ENCODE data around the gene AATK. TPM values are rescaled to one million over a fixed set of nuclear protein-coding genes. Genes with fewer than 3 reads are reported as not detected.

The AATK gene
- polyA plus RNA-seq, 1 donor (not counting 4 experiments of a cell fraction or from before 2014, with no cell fraction given): 0.16 TPM

- Histone ChIP-seq H3K36me3 (ENCODE audit: control insufficient read depth in 2 of 2, extremely low read depth in 1 of 2, insufficient read depth in 2 of 2, low read length in 2 of 2) (no peaks in the 10 kb centered on the region), H3K79me2 (ENCODE audit: control insufficient read depth, insufficient read depth, low read length) (no peaks in the 10 kb centered on the region), H3K4me2 (ENCODE audit: control insufficient read depth, extremely low read depth, insufficient read depth, low read depth, low read length) (no peak overlapping the region), H4K20me1 (ENCODE audit: control insufficient read depth, extremely low read depth, insufficient read depth, low read length) (no peaks in the 10 kb centered on the region), H3K9ac (ENCODE audit: control insufficient read depth, extremely low read depth, insufficient read depth, low read length) (no peak overlapping the region), H3K27ac (ENCODE audit: control insufficient read depth, insufficient read depth, low read length) (no peak overlapping the region), H3K9me3 (ENCODE audit: control insufficient read depth, low read depth, low read length) (no peaks in the 10 kb centered on the region), H2AFZ (ENCODE audit: control insufficient read depth, low read length) (no peak overlapping the region), H3K27me3 (ENCODE audit: control insufficient read depth, extremely low read depth, insufficient read depth, low read length) (no peaks in the 10 kb centered on the region), H3K4me1 (ENCODE audit: control insufficient read depth, extremely low read depth, insufficient read depth, low read length) (no peaks in the 10 kb centered on the region), H3K4me3 (ENCODE audit: control insufficient read depth in 2 of 3, extremely low read depth in 1 of 3, insufficient read depth in 2 of 3, low read depth in 1 of 3, low read length in 3 of 3) (no peak overlapping the region), H3K9me1 (ENCODE audit: control insufficient read depth, extremely low read depth, insufficient read depth, low read length) (no peaks in the 10 kb centered on the region)
- TF ChIP-seq EZH2 (IDR thresholded peaks at IDR 0.05; ENCODE audit: low read length) (no peak), CTCF (optimal IDR thresholded peaks at IDR 0.05 in 1 of 3, IDR thresholded peaks at IDR 0.05 in 1 of 3, conservative IDR thresholded peaks at IDR 0.05 in 1 of 3; ENCODE audit: extremely low read depth in 1 of 3, insufficient read depth in 2 of 3, low read length in 3 of 3) (no peak)
- FAIRE-seq (no peak), DNase-seq (ENCODE audit: low read depth, low spot score) (no peak)
- dilution Hi-C loops (cut with MboI; ENCODE audit: extremely low pct_ligation_motif_present, low sequenced_read_pairs): no loop called here
These were observed 46.3 kb upstream of the AATK start for GRCh38 chr17:81212365-81212764.

- H4K20me1 ChIP-seq (ENCODE audit: control insufficient read depth, extremely low read depth, insufficient read depth, low read length): no peaks in the 10 kb centered on the region
- H3K9ac ChIP-seq (ENCODE audit: control insufficient read depth, extremely low read depth, insufficient read depth, low read length): no peak overlapping the region
- no peak for TF ChIP-seq CTCF (optimal IDR thresholded peaks at IDR 0.05 in 1 of 3, IDR thresholded peaks at IDR 0.05 in 1 of 3, conservative IDR thresholded peaks at IDR 0.05 in 1 of 3; ENCODE audit: extremely low read depth in 1 of 3, insufficient read depth in 2 of 3, low read length in 3 of 3)
- no peak for TF ChIP-seq EZH2 (IDR thresholded peaks at IDR 0.05; ENCODE audit: low read length)
- no peaks in the 10 kb centered on the region for H3K27me3 ChIP-seq (ENCODE audit: control insufficient read depth, extremely low read depth, insufficient read depth, low read length)
- H3K9me1 ChIP-seq (ENCODE audit: control insufficient read depth, extremely low read depth, insufficient read depth, low read length): no peaks in the 10 kb centered on the region
- no peaks in the 10 kb centered on the region for H3K79me2 ChIP-seq (ENCODE audit: control insufficient read depth, insufficient read depth, low read length)
- H3K4me3 ChIP-seq (ENCODE audit: control insufficient read depth in 2 of 3, extremely low read depth in 1 of 3, insufficient read depth in 2 of 3, low read depth in 1 of 3, low read length in 3 of 3): no peak overlapping the region
- no peak for DNase-seq (ENCODE audit: low read depth, low spot score)
- peaks cover 0 to 5% of the 10 kb centered on the region in 2 experiments for H3K36me3 ChIP-seq (ENCODE audit: control insufficient read depth in 2 of 2, extremely low read depth in 1 of 2, insufficient read depth in 2 of 2, low read length in 2 of 2)
- H2AFZ ChIP-seq (ENCODE audit: control insufficient read depth, low read length): no peak overlapping the region
- dilution Hi-C loops (cut with MboI; ENCODE audit: extremely low pct_ligation_motif_present, low sequenced_read_pairs): no loop called here
- no peak overlapping the region for H3K4me2 ChIP-seq (ENCODE audit: control insufficient read depth, extremely low read depth, insufficient read depth, low read depth, low read length)
- no peaks in the 10 kb centered on the region for H3K4me1 ChIP-seq (ENCODE audit: control insufficient read depth, extremely low read depth, insufficient read depth, low read length)
- H3K27ac ChIP-seq (ENCODE audit: control insufficient read depth, insufficient read depth, low read length): no peak overlapping the region
- no peak for FAIRE-seq
- no peaks in the 10 kb centered on the region for H3K9me3 ChIP-seq (ENCODE audit: control insufficient read depth, low read depth, low read length)
These were observed 44.8 kb upstream of the AATK start for GRCh38 chr17:81210868-81211267.

Measured in keratinocyte (primary cell).